Measurements from ENCODE around the gene GJA1.

GJA1 gene

GRCh38 chr6:121497970-121498375, 62.5 kb downstream of the GJA1 start:
- no peak for TF ChIP-seq CTCF (IDR thresholded peaks at IDR 0.05; ENCODE audit: extremely low read depth, missing control alignments)
- no peak for DNase-seq (ENCODE audit: low spot score)

GRCh38 chr6:121498481-121499276, 63.2 kb downstream of the GJA1 start:
- no peak for DNase-seq (ENCODE audit: low spot score)
- TF ChIP-seq CTCF (IDR thresholded peaks at IDR 0.05; ENCODE audit: extremely low read depth, missing control alignments), result no peak

All from GM20000 (cell line).